Tibial nerve (tissue), 4 donors: Measurements from ENCODE around the gene TUT7.

Experiments used
- EP300 ChIP-seq, 2 donors: sonication (generic); formaldehyde crosslinking; IDR thresholded peaks; one replicate each; pipeline ENCODE4 v1.6.1; 2017; ENCODE audit warnings: antibody characterized with exemption in 2 of 2, mild to moderate bottlenecking in 1 of 2
- POLR2A ChIP-seq, 2 donors: fragments of 450-650 bp; IDR thresholded peaks; one replicate each; pipeline ENCODE4 v1.6.1; 2017; ENCODE audit warnings: antibody characterized with exemption in 2 of 2, mild to moderate bottlenecking in 2 of 2, moderate library complexity in 2 of 2
- TF ChIP-seq, protein P1 (sequence below), 5 experiments: fragments of 200-600 bp in 3 of 5; fragments of 450-650 bp in 2 of 5; sonication (generic) in 3 of 5; IDR thresholded peaks; one replicate each; pipeline ENCODE4 v1.5.1; 2016 to 2019; ENCODE audit warnings: antibody characterized with exemption in 5 of 5, mild to moderate bottlenecking in 3 of 5, moderate library complexity in 2 of 5

DNA sequence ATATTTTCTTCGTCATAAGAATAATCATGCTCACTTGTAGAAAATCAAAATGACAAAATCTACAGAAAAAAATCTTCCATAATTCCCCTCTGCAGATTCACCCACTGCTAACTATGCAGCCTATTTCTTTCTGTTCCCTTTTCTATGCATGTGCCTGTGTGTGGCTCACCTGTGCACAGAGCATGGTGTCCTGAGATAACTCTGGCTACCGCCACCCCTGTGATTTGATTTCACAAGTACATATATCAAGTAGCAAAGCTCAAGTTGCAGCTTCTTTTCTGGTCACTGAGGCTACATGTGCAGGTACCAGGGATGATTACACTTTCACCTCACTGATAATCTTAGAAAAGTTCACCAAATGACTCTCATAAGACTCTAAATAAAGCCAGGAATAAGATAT, 53.5 kb downstream of the TUT7 start:
- TF ChIP-seq, protein P1, sequence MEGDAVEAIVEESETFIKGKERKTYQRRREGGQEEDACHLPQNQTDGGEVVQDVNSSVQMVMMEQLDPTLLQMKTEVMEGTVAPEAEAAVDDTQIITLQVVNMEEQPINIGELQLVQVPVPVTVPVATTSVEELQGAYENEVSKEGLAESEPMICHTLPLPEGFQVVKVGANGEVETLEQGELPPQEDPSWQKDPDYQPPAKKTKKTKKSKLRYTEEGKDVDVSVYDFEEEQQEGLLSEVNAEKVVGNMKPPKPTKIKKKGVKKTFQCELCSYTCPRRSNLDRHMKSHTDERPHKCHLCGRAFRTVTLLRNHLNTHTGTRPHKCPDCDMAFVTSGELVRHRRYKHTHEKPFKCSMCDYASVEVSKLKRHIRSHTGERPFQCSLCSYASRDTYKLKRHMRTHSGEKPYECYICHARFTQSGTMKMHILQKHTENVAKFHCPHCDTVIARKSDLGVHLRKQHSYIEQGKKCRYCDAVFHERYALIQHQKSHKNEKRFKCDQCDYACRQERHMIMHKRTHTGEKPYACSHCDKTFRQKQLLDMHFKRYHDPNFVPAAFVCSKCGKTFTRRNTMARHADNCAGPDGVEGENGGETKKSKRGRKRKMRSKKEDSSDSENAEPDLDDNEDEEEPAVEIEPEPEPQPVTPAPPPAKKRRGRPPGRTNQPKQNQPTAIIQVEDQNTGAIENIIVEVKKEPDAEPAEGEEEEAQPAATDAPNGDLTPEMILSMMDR (IDR thresholded peaks at IDR 0.05), result no peak
- TF ChIP-seq EP300 (IDR thresholded peaks at IDR 0.05) (no peak), POLR2A (IDR thresholded peaks at IDR 0.05) (no peak)
